Esophagus squamous epithelium (tissue), 5 donors: ENCODE measurements around the gene CYB5B. TPM values are rescaled to one million over a fixed set of nuclear protein-coding genes. Genes with fewer than 3 reads are reported as not detected.

Experiments
- DNase-seq: peaks from one replicate; lab custom pipeline; 2025; lab: John Stamatoyannopoulos, UW
- H3K27ac ChIP-seq, 4 donors: fragments of 200-600 bp; sonication (generic); one replicate each; pipeline ENCODE4 v1.5.1; 2016 to 2019; ENCODE audit warnings: mild to moderate bottlenecking in 1 of 4
- H3K27me3 ChIP-seq, 4 donors: fragments of 200-600 bp; sonication (generic); 1 replicate in 3 of 4; 2 replicates in 1 of 4; pipeline versions ENCODE4 v1.5.1 to v1.6.0; 2017 to 2021; ENCODE audit warnings: antibody characterized with exemption in 1 of 4
- H3K36me3 ChIP-seq, 3 donors: fragments of 200-600 bp; sonication (generic); one replicate each; pipeline ENCODE4 v1.5.1; 2016 to 2019
- H3K4me1 ChIP-seq, 3 donors: fragments of 200-600 bp; sonication (generic); one replicate each; pipeline ENCODE4 v1.5.1; 2017 to 2019
- H3K4me3 ChIP-seq, 4 donors: fragments of 200-600 bp; sonication (generic); 1 replicate in 3 of 4; 2 replicates in 1 of 4; pipeline ENCODE4 v1.5.1; 2016 to 2019; ENCODE audit warnings: mild to moderate bottlenecking in 2 of 4, moderate library complexity in 1 of 4
- H3K9me3 ChIP-seq, 3 donors: fragments of 200-600 bp; sonication (generic); one replicate each; pipeline ENCODE4 v1.5.1; 2016 to 2019
- POLR2A ChIP-seq, 4 donors: fragments of 450-650 bp; IDR thresholded peaks; one replicate each; pipeline ENCODE4 v1.6.1; 2017; ENCODE audit warnings: antibody characterized with exemption in 4 of 4, mild to moderate bottlenecking in 4 of 4, moderate library complexity in 3 of 4
- WGBS, 2 donors: methylation state at CpG; one replicate each; pipeline ENCODE4 v1.1.5; 2018; 5-methylcytosine and 5-hydroxymethylcytosine counted together
- intact Hi-C: fragments of 100-400 bp; cut with DNase I; formaldehyde crosslinking; loops from one replicate; pipeline ENCODE4 v1.15.0; 2022
- total RNA-seq, 4 donors: library from RNA; depleted of rRNA; stranded (reverse); fragments of >200 nt; gene quantifications; one replicate each; pipeline ENCODE4 v1.1.0, GENCODE V29; 2016
- TF ChIP-seq, protein P1 (sequence below), 6 experiments: fragments of 450-650 bp in 4 of 6; fragments of 200-600 bp in 2 of 6; sonication (generic) in 2 of 6; IDR thresholded peaks; one replicate each; pipeline ENCODE4 v1.5.1; 2016 to 2019; ENCODE audit warnings: antibody characterized with exemption in 6 of 6, mild to moderate bottlenecking in 4 of 6, moderate library complexity in 4 of 6
- donor health status: DM: yes; HTN: yes; CAD: no.

Gene CYB5B, protein sequence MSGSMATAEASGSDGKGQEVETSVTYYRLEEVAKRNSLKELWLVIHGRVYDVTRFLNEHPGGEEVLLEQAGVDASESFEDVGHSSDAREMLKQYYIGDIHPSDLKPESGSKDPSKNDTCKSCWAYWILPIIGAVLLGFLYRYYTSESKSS
- 10 to 100 TPM; 23.7 to 45.7 (median 39.6) TPM for total RNA-seq

DNA sequence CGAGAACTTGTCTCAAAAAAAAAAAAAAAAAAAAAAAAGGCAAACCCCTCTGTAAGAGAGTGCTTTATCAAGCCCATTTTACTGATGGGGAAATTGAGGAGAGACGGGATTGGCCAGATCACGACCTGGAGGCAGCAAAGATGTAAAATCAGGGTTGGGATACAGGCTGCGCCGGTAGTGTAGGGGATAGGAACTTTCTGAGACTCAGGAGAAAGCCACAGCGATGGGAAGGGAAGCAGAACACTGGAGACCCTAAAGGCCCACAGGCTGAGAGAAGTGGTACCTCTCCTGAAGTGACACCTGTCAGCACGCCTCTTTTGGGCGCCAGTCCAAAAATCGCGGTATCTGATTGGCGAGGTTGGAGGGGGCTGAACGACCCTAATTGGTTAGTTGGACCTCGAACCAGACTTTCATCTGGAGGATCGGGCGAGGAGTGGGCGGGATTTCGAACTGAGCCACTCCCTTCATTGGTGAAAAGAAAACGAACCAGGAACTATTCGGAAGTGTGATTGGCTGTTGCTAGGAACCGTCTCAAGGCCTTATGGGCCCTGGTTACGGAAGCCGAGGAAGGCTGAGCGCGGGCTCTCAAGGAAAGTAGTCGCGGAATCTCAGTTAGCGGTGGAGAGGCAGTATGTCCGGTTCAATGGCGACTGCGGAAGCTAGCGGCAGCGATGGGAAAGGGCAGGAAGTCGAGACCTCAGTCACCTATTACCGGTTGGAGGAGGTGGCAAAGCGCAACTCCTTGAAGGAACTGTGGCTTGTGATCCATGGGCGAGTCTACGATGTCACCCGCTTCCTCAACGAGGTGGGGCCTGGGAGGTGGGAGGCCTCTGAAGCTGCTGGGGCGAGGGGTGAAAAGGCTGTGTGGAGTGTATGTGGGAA lies at the start of gene CYB5B:
TSS of gene CYB5B (plus strand) at position 567 of the 882 bp plus-strand sequence. CDS start at position 632, 65 bp downstream.
- Histone ChIP-seq H3K4me3 (peak within 1 kb of the TSS; percentile 61 to 86 (median 74)), H3K27me3 (no peaks in the 10 kb centered on the region), H3K9me3 (no peaks in the 10 kb centered on the region), H3K27ac (peak within 1 kb of the TSS; percentile 83 to 90 (median 87)), H3K36me3 (peaks cover 0 to 27% (median 12%) of the 10 kb centered on the region in 3 donors), H3K4me1 (peaks cover 0 to 27% (median 3%) of the 10 kb centered on the region in 3 donors)
- intact Hi-C loops: no loop called here
- DNase-seq: peak; percentile 86
- WGBS, 2 donors: 4 to 5% methylated on average over 36 to 39 of the region's 40 CpGs
- peak in 3 of 4 donors; percentile 62 to 82 (median 81) for TF ChIP-seq POLR2A (IDR thresholded peaks at IDR 0.05)
- TF ChIP-seq, protein P1, sequence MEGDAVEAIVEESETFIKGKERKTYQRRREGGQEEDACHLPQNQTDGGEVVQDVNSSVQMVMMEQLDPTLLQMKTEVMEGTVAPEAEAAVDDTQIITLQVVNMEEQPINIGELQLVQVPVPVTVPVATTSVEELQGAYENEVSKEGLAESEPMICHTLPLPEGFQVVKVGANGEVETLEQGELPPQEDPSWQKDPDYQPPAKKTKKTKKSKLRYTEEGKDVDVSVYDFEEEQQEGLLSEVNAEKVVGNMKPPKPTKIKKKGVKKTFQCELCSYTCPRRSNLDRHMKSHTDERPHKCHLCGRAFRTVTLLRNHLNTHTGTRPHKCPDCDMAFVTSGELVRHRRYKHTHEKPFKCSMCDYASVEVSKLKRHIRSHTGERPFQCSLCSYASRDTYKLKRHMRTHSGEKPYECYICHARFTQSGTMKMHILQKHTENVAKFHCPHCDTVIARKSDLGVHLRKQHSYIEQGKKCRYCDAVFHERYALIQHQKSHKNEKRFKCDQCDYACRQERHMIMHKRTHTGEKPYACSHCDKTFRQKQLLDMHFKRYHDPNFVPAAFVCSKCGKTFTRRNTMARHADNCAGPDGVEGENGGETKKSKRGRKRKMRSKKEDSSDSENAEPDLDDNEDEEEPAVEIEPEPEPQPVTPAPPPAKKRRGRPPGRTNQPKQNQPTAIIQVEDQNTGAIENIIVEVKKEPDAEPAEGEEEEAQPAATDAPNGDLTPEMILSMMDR (IDR thresholded peaks at IDR 0.05): peak in 1 of 6 experiments; percentile 14

DNA sequence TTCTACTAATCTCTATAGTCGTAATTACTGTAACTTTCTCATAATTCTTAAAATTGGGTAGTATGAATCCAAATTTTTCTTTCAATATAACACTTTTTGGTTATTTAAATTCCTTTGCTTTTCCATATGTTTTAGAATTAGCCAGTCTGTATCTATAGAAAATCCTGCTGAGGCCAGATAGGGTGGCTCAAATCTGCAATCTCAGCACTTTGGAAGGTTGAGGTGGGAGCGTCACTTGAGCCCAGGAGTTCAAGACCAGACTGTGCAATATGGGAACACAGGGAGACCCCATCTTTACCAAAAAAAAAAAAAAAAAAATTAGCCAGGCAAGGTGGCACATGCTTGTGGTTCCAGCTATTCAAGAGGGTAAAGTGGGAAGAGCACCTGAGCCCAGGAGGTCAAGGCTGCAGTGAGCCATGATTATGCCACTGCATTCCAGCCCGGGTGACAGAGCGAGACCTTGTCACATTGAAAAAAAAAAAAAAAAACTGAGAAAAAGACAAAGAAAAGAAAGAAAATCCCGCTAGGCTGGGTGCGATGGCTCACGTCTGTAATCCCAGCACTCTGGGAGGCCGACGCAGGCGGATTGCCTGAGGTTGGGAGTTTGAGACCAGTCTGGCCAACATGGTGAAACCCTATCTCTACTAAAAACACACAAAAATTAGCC lies 47.9 kb upstream of the CYB5B start:
- H3K9me3 ChIP-seq: no peaks in the 10 kb centered on the region
- H3K27ac ChIP-seq: no peak overlapping the region
- DNase-seq: no peak
- peaks cover 0 to under 1% (median 0%) of the 10 kb centered on the region in 3 donors for H3K4me1 ChIP-seq
- H3K27me3 ChIP-seq: no peaks in the 10 kb centered on the region
- no peak overlapping the region for H3K4me3 ChIP-seq
- 94 to 98% methylated on average over 10 of the region's 10 CpGs for WGBS, 2 donors
- intact Hi-C loops: no loop called here
- TF ChIP-seq, protein P1 (IDR thresholded peaks at IDR 0.05): no peak
- H3K36me3 ChIP-seq: peaks cover 0 to 70% (median 10%) of the 10 kb centered on the region in 3 donors

DNA sequence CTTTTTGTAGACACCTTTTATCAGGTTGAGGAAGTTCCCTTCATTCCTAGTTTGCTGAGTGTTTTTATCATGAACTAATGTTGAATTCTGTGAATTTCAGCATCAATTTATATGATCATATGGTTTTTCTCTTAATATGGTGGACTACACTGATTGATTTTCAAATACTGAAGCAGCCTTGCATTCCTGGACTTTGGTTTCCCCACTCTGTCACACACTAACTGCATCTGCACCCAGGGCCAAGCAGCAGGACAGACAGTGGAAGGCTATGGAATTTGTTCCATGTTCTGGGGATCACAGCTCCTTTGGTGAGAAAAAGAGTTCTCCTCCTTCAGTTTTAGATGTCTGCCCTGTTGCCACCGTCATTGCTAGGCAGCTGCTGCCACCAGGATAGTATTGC lies 46.4 kb upstream of the CYB5B start:
- no peak overlapping the region for H3K4me3 ChIP-seq
- no peak for DNase-seq
- TF ChIP-seq POLR2A (IDR thresholded peaks at IDR 0.05): no peak
- TF ChIP-seq, protein P1 (IDR thresholded peaks at IDR 0.05): no peak
- intact Hi-C loops: no loop called here
- no peaks in the 10 kb centered on the region for H3K27me3 ChIP-seq
- H3K27ac ChIP-seq: no peak overlapping the region
- no peaks in the 10 kb centered on the region for H3K9me3 ChIP-seq
- WGBS, 2 donors: 91 to 100% methylated on average over 1 of the region's 1 CpG
- peaks cover 0 to 70% (median 10%) of the 10 kb centered on the region in 3 donors for H3K36me3 ChIP-seq
- H3K4me1 ChIP-seq: peaks cover 0 to 9% (median 0%) of the 10 kb centered on the region in 3 donors

DNA sequence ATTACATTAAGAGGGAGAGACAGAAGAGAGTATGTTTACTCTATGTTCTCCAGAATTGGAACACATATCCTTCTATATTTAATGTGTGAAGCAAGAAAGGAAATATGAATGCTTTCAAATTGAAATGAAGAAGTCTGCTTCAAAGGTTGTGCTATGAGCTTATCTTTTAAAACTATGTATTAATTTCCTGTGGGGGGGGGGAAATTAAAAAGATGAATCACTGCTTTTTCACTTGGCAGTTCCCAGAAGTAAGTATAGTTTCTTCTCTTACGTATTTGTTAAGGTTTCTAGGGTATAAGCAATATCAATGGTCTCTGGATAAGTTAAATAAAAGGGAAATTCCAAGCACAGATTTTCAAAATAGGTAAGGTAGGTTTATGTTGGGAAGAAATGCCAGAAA lies 45.7 kb upstream of the CYB5B start:
- peaks cover 0 to 71% (median 10%) of the 10 kb centered on the region in 3 donors for H3K36me3 ChIP-seq
- DNase-seq: no peak
- no peak for TF ChIP-seq POLR2A (IDR thresholded peaks at IDR 0.05)
- TF ChIP-seq, protein P1 (IDR thresholded peaks at IDR 0.05): no peak
- WGBS, 2 donors: 52 to 72% methylated on average over 1 of the region's 1 CpG
- H3K9me3 ChIP-seq: no peaks in the 10 kb centered on the region
- peaks cover 0 to 16% (median 0%) of the 10 kb centered on the region in 3 donors for H3K4me1 ChIP-seq
- H3K27me3 ChIP-seq: no peaks in the 10 kb centered on the region
- intact Hi-C loops: no loop called here
- no peak overlapping the region for H3K4me3 ChIP-seq
- H3K27ac ChIP-seq: no peak overlapping the region
